ENCODE data around the gene THBS2.
"Not testable (repeated sequence)": the region's sequence is repeated elsewhere in the genome, so short reads cannot be mapped to it uniquely, and the experiment has no call there.

- TF ChIP-seq, protein P1, sequence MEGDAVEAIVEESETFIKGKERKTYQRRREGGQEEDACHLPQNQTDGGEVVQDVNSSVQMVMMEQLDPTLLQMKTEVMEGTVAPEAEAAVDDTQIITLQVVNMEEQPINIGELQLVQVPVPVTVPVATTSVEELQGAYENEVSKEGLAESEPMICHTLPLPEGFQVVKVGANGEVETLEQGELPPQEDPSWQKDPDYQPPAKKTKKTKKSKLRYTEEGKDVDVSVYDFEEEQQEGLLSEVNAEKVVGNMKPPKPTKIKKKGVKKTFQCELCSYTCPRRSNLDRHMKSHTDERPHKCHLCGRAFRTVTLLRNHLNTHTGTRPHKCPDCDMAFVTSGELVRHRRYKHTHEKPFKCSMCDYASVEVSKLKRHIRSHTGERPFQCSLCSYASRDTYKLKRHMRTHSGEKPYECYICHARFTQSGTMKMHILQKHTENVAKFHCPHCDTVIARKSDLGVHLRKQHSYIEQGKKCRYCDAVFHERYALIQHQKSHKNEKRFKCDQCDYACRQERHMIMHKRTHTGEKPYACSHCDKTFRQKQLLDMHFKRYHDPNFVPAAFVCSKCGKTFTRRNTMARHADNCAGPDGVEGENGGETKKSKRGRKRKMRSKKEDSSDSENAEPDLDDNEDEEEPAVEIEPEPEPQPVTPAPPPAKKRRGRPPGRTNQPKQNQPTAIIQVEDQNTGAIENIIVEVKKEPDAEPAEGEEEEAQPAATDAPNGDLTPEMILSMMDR (IDR thresholded peaks at IDR 0.05): not testable (repeated sequence)
- not testable (repeated sequence) for TF ChIP-seq POLR2A (IDR thresholded peaks at IDR 0.05)
Measured at GRCh38 chr6:169179831-169180230, 73.8 kb downstream of the THBS2 start.
